ENCODE results near the gene MRPL49.

- TF ChIP-seq, protein P1, sequence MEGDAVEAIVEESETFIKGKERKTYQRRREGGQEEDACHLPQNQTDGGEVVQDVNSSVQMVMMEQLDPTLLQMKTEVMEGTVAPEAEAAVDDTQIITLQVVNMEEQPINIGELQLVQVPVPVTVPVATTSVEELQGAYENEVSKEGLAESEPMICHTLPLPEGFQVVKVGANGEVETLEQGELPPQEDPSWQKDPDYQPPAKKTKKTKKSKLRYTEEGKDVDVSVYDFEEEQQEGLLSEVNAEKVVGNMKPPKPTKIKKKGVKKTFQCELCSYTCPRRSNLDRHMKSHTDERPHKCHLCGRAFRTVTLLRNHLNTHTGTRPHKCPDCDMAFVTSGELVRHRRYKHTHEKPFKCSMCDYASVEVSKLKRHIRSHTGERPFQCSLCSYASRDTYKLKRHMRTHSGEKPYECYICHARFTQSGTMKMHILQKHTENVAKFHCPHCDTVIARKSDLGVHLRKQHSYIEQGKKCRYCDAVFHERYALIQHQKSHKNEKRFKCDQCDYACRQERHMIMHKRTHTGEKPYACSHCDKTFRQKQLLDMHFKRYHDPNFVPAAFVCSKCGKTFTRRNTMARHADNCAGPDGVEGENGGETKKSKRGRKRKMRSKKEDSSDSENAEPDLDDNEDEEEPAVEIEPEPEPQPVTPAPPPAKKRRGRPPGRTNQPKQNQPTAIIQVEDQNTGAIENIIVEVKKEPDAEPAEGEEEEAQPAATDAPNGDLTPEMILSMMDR (IDR thresholded peaks at IDR 0.05; ENCODE audit: extremely low read depth in 1 of 2, insufficient read depth in 1 of 2, low read depth in 1 of 2, low read length in 2 of 2) = no peak
- no peak for TF ChIP-seq POLR2A (IDR thresholded peaks at IDR 0.05; ENCODE audit: low read depth, low read length)
- TF ChIP-seq MYC (IDR thresholded peaks at IDR 0.05; ENCODE audit: low read depth, low read length) = no peak
- no peak for TF ChIP-seq POLR2AphosphoS5 (IDR thresholded peaks at IDR 0.05; ENCODE audit: insufficient read depth, low read depth, low read length)
- no peak for TF ChIP-seq EZH2 (IDR thresholded peaks at IDR 0.05; ENCODE audit: borderline replicate concordance, low read depth, low read length, severe bottlenecking)
- TF ChIP-seq FOS (IDR thresholded peaks at IDR 0.05; ENCODE audit: borderline replicate concordance, insufficient read depth, low read length) = no peak
- no peak for TF ChIP-seq JUN (IDR thresholded peaks at IDR 0.05; ENCODE audit: borderline replicate concordance, insufficient read depth, insufficient read length, low read depth)
These were observed 10.3 kb downstream of the MRPL49 start for GRCh38 chr11:65132238-65132987.
